Colon (tissue), 2 donors: ENCODE results near the gene FGR.
"Not testable (repeated sequence)": the region's sequence is repeated elsewhere in the genome, so short reads cannot be mapped to it uniquely, and the experiment has no call there.

Source experiments
- FAIRE-seq: peaks from 2 replicates; lab custom pipeline; 2012; peaks lifted over from hg19 to GRCh38; lab: Jason Lieb, UNC
- donor health status: control.
- donor health status: control.

Gene FGR

GRCh38 chr1:27659497-27660299, 24.7 kb upstream of the FGR start:
- FAIRE-seq: no peak

DNA sequence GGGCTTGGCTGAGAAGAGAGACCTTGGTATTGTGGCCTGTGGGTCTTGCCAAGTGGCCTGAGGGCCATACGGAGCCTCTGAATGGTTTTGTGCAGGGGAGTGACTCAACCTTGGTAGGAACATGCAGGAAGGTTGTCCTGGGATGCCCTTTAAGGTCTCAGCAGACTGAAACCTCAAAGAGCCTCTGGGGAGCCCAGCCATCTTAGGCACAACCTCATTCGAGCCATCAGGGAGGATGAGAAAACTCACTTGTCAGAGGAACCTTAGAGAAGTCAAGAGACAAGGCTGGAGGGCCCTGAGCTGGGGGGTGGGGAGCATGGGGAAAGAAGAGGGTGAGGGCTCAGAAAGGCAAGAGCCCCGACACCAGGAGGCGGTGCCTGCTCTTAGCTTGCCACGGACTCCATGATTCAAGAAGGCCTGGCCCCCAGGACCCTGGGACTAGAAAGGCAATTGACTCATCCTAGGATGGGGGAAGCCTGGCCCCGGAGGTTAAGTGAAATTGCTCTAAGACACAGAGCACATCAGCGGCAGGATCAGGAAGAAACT, 24.0 kb upstream of the FGR start:
- no peak for FAIRE-seq

DNA sequence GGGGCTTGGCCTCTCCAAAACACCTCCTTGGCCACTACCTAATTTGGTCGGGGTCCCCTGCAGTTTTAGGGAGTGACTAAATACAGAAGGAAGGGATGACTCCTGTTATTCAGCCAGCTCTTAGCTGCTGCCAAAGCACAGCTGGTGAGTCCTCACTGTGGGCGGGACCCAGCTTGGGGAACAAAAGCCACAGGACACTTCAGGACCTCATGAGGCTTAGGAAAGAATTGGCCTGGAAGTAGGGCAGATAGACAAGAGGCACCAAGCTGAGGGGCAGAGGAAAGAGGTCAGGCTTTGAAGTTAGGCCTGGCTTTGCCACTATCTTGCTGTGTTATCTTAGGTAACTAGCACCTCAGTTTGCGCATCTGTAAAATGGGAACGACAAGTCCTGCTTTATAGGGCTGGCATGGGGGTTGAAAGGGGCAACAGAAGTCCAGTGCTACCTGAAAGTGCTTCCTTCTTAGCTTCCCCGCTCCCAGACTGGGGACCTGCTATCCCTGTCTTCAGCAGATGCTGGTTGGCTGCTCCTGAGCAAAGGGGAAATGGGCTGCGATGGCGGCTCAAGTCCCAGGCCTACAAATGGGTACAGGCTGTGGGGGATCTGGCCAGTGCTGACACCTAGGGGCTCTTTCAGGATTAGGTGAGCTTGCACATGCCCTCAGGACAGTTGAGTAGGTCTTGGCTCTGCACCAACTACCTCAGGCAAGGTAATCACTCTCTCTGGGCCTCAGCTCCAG, 21.3 kb upstream of the FGR start:
- FAIRE-seq: no peak

DNA sequence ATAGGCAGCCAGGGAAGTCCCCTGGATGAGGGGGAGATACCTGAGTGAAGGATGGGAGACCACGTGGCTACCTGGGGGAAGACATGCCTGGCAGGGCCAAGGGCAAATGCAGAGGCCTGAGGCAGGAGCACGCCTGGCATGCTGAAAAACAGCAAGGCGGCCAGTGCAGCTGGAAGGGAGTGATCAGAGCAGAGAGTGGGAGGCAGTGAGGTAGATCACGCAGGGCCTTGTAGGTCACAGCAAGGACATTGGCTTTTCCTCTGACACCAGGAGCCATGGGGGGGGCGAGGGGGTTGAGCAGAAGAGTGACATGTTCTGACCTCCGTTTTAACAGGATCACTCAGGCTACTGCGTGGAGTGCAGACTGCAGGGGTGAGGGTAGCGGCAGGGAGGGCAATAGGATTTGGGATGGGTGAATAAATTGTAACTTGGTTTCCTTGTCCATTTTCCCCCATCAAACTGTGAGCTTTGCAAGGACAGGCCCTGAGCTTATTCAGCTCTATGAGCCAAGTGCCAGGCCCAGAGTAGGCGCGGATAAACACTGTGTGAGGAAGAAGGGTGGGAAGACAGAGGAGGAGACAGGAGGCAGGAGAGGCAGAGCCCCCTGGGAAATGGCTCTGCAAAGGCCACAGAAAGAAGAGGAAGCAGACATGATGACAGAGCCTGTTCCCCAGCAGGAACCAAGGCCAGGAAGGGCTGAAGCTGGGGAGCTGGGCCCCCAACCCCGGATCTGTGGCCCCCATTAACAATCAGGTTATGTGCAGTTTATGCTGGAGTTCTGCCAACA, 20.4 kb upstream of the FGR start:
- FAIRE-seq: no peak

DNA sequence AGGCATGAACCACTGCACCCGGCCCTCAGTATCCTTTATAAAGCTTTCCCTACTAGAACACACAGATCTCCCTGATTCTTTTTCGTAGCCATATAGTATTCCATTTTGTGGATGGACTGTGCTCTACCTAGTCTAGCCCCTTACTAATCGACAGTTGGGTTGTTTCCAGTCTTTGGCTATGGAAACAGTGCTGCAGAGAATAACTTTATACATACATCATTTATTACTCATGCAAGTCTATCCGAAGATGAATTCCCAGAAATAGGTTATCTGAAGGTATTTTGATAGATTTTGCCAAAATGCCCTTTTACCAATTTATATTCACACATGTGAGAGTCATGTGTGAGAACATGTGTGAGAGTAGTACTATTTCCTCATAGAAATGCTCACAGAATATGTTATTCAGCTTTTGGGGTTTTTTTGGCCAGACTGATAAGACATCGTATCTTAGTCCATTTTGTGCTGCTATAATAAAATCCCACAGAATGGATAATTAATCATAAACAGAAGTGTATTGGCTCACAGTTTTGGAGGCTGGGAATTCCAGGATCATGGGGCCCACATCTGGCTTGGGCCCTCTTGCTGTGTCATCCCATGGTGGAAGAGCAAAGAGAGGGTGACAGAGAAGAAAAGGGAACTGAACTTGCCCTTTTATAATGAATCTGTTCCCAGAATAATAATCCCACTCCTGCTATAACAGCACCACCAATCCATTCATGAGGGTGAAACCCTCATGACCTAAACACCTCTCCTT, 17.3 kb upstream of the FGR start:
- FAIRE-seq: no peak

GRCh38 chr1:27650539-27651175, 15.7 kb upstream of the FGR start:
- no peak for FAIRE-seq

DNA sequence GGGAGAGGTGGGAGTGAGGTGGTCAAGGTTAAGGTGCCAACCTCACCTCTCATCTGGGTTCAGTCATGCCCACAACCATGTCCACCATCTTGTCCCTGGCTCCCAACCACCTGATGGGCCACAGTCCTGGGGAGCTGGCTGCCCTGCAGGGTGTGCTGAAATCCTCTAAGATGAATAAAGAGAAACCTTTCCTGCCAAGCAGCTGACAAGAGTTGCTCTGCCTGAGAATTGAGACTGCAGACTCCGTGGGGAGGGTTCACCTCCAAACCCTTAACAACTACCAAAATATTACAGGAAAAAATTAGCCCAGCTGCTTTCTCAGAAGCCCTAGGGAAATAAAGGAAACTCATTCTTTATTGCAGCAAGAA, 15.2 kb upstream of the FGR start:
- no peak for FAIRE-seq

GRCh38 chr1:27649306-27649635, 14.3 kb upstream of the FGR start:
- no peak for FAIRE-seq

DNA sequence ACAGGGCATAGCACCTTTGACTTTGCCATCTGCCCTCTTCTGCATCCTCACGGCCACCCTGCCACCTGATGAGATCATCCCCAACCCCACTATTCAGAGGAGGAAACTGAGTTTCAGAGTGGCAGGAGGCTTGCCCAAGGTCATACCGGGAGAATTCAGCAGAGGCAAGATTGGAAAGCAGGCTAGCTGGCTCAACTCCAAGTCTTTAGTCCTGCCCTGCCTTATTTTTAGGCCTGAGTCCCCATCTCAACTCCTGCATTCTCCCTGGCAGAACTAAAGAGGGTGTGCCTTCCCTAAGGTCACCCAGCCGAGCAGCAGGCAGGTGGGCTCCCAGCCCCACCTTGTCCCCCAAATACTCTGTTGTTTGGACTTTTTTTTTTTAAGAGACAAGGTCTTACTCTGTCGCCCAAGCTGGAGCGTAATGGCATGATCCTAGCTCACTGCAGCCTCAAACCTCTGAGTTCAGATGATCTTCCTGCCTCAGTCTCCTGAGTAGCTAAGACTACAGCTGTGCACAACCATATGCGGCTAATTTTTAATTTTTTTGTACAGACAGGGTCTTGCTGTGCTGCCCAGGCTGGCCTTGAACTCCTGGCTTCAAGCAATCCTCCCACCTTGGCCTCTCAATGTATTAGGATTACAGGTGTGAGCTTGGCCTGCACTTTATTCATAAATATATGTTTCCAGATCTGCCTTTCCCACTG, 13.8 kb upstream of the FGR start:
- FAIRE-seq: no peak

- no peak for FAIRE-seq
Measured at GRCh38 chr1:27647328-27647727, 12.3 kb upstream of the FGR start.

- no peak for FAIRE-seq
Measured at GRCh38 chr1:27646676-27647075, 11.7 kb upstream of the FGR start.

- FAIRE-seq: no peak
Measured at GRCh38 chr1:27645071-27645415, 10.1 kb upstream of the FGR start.

DNA sequence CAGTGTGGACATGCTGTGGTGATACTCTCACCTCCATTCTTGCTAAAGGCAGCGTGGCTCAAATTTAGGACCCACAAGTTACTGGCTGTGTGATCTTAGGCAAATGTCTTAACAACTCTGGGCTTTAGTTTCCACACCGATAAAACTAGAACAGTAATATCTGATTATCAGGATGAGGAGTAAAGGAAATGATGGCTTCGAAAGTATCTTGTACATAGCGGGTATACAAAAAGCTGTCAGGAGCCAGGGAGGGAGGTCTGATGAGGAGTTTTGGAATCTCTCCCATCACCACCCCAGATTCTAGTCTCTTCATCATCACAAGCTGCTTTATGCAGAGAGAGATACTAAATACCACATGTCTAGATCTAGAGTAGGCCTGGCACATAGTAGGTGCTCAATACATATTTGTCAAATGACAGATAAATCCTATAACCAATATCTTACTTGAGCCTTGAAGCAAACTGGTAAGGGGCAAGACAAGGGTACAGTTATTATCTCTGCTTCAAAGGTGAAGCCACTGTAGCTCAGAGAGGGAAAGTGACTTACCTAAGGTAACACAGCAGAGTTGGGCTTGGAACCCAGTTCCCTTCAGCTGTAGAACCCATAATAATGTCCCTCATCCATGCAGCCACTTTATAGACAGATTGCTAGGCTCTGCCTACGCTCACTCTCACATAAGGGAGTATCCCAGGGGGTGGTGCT, 9.5 kb upstream of the FGR start:
- no peak for FAIRE-seq

- FAIRE-seq: no peak
Measured at GRCh38 chr1:27643600-27644368, 8.8 kb upstream of the FGR start.

- FAIRE-seq: not testable (repeated sequence)
Measured at GRCh38 chr1:27640514-27640913, 5.5 kb upstream of the FGR start.

DNA sequence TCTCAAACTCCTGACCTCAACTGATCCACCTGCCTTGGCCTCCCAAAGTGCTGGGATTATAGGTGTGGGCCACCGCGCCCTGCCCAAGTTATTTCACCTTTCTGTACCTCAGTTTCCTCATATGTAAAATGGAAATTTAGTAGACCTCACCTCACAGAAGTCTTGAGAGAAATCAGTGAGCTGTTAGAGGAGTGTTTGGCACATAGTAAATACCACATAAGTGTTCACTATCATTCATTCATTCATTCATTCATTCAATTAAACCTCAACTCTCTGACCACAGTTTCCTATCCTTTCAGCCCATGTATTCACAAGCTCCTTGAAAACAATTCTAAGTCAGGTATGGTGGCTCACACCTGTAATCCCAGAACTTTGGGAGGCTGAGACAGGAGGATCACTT, 3.8 kb upstream of the FGR start:
- no peak for FAIRE-seq

GRCh38 chr1:27638047-27638734, 3.2 kb upstream of the FGR start:
- no peak for FAIRE-seq

GRCh38 chr1:27635396-27636142, 584 bp upstream of the FGR start:
- FAIRE-seq: no peak
